ENCODE measurements around the gene RBBP8NL. TPM values are rescaled to one million over a fixed set of nuclear protein-coding genes. Genes with fewer than 3 reads are reported as not detected.

RBBP8NL gene
- total RNA-seq, 2 donors from 2014 or later = not detected

- no peak for TF ChIP-seq CTCF (IDR thresholded peaks at IDR 0.05)
- peaks cover 0 to 94% of the 10 kb centered on the region in 2 donors for H3K4me1 ChIP-seq
- no peak overlapping the region for H3K4me3 ChIP-seq
- H3K9me3 ChIP-seq = no peaks in the 10 kb centered on the region
- no peaks in the 10 kb centered on the region for H3K36me3 ChIP-seq
- no peak for DNase-seq (ENCODE audit: low spot score)
- H3K27me3 ChIP-seq = no peaks in the 10 kb centered on the region
- H3K27ac ChIP-seq = peak overlapping the region; percentile 95 to 98
Observed at GRCh38 chr20:62361799-62362589, 65.3 kb downstream of the RBBP8NL start.

GRCh38 chr20:62360854-62361798 lies 66.2 kb downstream of the RBBP8NL start:
- no peak for DNase-seq (ENCODE audit: low spot score)
- Histone ChIP-seq H3K27ac (peak overlapping the region; percentile 95 to 98), H3K4me1 (peaks cover 0 to 96% of the 10 kb centered on the region in 2 donors), H3K9me3 (no peaks in the 10 kb centered on the region), H3K4me3 (no peak overlapping the region), H3K36me3 (no peaks in the 10 kb centered on the region), H3K27me3 (no peaks in the 10 kb centered on the region)
- TF ChIP-seq CTCF (IDR thresholded peaks at IDR 0.05) = no peak

Other genes starting within 250 kb of the RBBP8NL start
- 10 to 100 TPM; 20.7 to 24.1 TPM for gene MTG2, start 244.5 kb downstream of the RBBP8NL start, total RNA-seq
- gene HRH3, start 207.3 kb downstream of the RBBP8NL start, total RNA-seq = not detected
- gene OSBPL2, start 189.0 kb downstream of the RBBP8NL start, total RNA-seq = 10 to 100 TPM; 27.2 to 29.6 TPM
- gene ADRM1, start 124.5 kb downstream of the RBBP8NL start, total RNA-seq = 100 to 1,000 TPM in 1 of 2 donors, 10 to 100 TPM in 1; 95.9 to 128 TPM
- gene LAMA5, start 60.2 kb downstream of the RBBP8NL start, total RNA-seq = 10 to 100 TPM; 61.1 to 69.4 TPM
- 1,000 to 10,000 TPM; 1,510 to 1,937 TPM for gene RPS21, start 40.4 kb downstream of the RBBP8NL start, total RNA-seq
- 10 to 100 TPM; 10.8 to 17.7 TPM for gene CABLES2, start 20.3 kb downstream of the RBBP8NL start, total RNA-seq
- gene GATA5, start 48.5 kb upstream of the RBBP8NL start, total RNA-seq = 1 to 10 TPM; 6.9 to 9.6 TPM
- gene SLCO4A1, start 215.0 kb upstream of the RBBP8NL start, total RNA-seq = 10 to 100 TPM; 13.4 to 19.8 TPM